Measurements from ENCODE around the gene LDHAL6A.

LDHAL6A gene

GRCh38 chr11:18501629-18502028 is 46.0 kb downstream of the LDHAL6A start:
- no peak for TF ChIP-seq TEAD4 (IDR thresholded peaks at IDR 0.05)

- TF ChIP-seq EGR1 (IDR thresholded peaks at IDR 0.05) (no peak), ZBTB7A (IDR thresholded peaks at IDR 0.05; ENCODE audit: low read depth) (no peak), USF1 (IDR thresholded peaks at IDR 0.05) (no peak), YY1 (IDR thresholded peaks at IDR 0.05; ENCODE audit: low read depth) (no peak), TAF1 (IDR thresholded peaks at IDR 0.05; ENCODE audit: low read depth) (no peak), FOXM1 (IDR thresholded peaks at IDR 0.05; ENCODE audit: borderline replicate concordance, low read depth) (no peak), NFIC (IDR thresholded peaks at IDR 0.05) (no peak), TEAD4 (IDR thresholded peaks at IDR 0.05) (no peak)
Measured at GRCh38 chr11:18502352-18502751, 46.7 kb downstream of the LDHAL6A start.

GRCh38 chr11:18521122-18521521 is 65.5 kb downstream of the LDHAL6A start:
- TF ChIP-seq CEBPB (IDR thresholded peaks at IDR 0.05) (no peak), CREB1 (IDR thresholded peaks at IDR 0.05; ENCODE audit: low read depth) (no peak), MAX (IDR thresholded peaks at IDR 0.05) (no peak), USF1 (IDR thresholded peaks at IDR 0.05) (no peak), REST (IDR thresholded peaks at IDR 0.05; ENCODE audit: low read depth) (no peak), TCF12 (IDR thresholded peaks at IDR 0.05; ENCODE audit: low read depth) (no peak), RAD21 (IDR thresholded peaks at IDR 0.05; ENCODE audit: low read depth) (no peak), YY1 (IDR thresholded peaks at IDR 0.05; ENCODE audit: low read depth) (no peak), ZBTB7A (IDR thresholded peaks at IDR 0.05; ENCODE audit: low read depth) (no peak), TEAD4 (IDR thresholded peaks at IDR 0.05) (no peak), EGR1 (IDR thresholded peaks at IDR 0.05) (no peak), EP300 (IDR thresholded peaks at IDR 0.05; ENCODE audit: borderline replicate concordance) (no peak), NFIC (IDR thresholded peaks at IDR 0.05) (no peak), FOXM1 (IDR thresholded peaks at IDR 0.05; ENCODE audit: borderline replicate concordance, low read depth) (no peak), TAF1 (IDR thresholded peaks at IDR 0.05; ENCODE audit: low read depth) (no peak)

GRCh38 chr11:18522388-18522787 is 66.7 kb downstream of the LDHAL6A start:
- no peak for TF ChIP-seq RAD21 (IDR thresholded peaks at IDR 0.05; ENCODE audit: low read depth)
- no peak for TF ChIP-seq TEAD4 (IDR thresholded peaks at IDR 0.05)
- TF ChIP-seq FOXM1 (IDR thresholded peaks at IDR 0.05; ENCODE audit: borderline replicate concordance, low read depth): no peak
- no peak for TF ChIP-seq ZBTB7A (IDR thresholded peaks at IDR 0.05; ENCODE audit: low read depth)
- TF ChIP-seq MAX (IDR thresholded peaks at IDR 0.05): no peak
- no peak for TF ChIP-seq CEBPB (IDR thresholded peaks at IDR 0.05)

GRCh38 chr11:18523084-18523483 is 67.4 kb downstream of the LDHAL6A start:
- TF ChIP-seq TCF12 (IDR thresholded peaks at IDR 0.05; ENCODE audit: low read depth): no peak
- no peak for TF ChIP-seq CEBPB (IDR thresholded peaks at IDR 0.05)
- TF ChIP-seq EP300 (IDR thresholded peaks at IDR 0.05; ENCODE audit: borderline replicate concordance): no peak
- TF ChIP-seq CREB1 (IDR thresholded peaks at IDR 0.05; ENCODE audit: low read depth): no peak
- no peak for TF ChIP-seq TAF1 (IDR thresholded peaks at IDR 0.05; ENCODE audit: low read depth)
- TF ChIP-seq USF1 (IDR thresholded peaks at IDR 0.05): no peak
- TF ChIP-seq MAX (IDR thresholded peaks at IDR 0.05): no peak
- no peak for TF ChIP-seq RAD21 (IDR thresholded peaks at IDR 0.05; ENCODE audit: low read depth)
- TF ChIP-seq FOXM1 (IDR thresholded peaks at IDR 0.05; ENCODE audit: borderline replicate concordance, low read depth): no peak
- no peak for TF ChIP-seq EGR1 (IDR thresholded peaks at IDR 0.05)
- TF ChIP-seq YY1 (IDR thresholded peaks at IDR 0.05; ENCODE audit: low read depth): no peak
- TF ChIP-seq ZBTB7A (IDR thresholded peaks at IDR 0.05; ENCODE audit: low read depth): no peak
- TF ChIP-seq NFIC (IDR thresholded peaks at IDR 0.05): no peak
- no peak for TF ChIP-seq REST (IDR thresholded peaks at IDR 0.05; ENCODE audit: low read depth)
- no peak for TF ChIP-seq TEAD4 (IDR thresholded peaks at IDR 0.05)

GRCh38 chr11:18524248-18524647 is 68.6 kb downstream of the LDHAL6A start:
- no peak for TF ChIP-seq YY1 (IDR thresholded peaks at IDR 0.05; ENCODE audit: low read depth)
- TF ChIP-seq TCF12 (IDR thresholded peaks at IDR 0.05; ENCODE audit: low read depth): no peak
